GM13976 (cell line): ENCODE results near the gene NRSN2.
"Not testable (repeated sequence)": the region's sequence is repeated elsewhere in the genome, so short reads cannot be mapped to it uniquely, and the experiment has no call there.

Experiments used
- DNase-seq: peaks from one replicate; pipeline ENCODE4 v3.0.0; 2012; ENCODE audit warnings: low spot score
- in situ Hi-C: fragments of 300-500 bp; cut with MboI; formaldehyde crosslinking; loops from one replicate; pipeline ENCODE4 v1.12.0; 2022; ENCODE audit warnings: low sequenced_read_pairs, mixed read lengths, inconsistent platforms; ENCODE audit not compliant: unreplicated experiment
- TF ChIP-seq, protein P1 (sequence below): IDR thresholded peaks from 2 replicates; pipeline ENCODE4 v1.5.1; 2012; ENCODE audit warnings: borderline replicate concordance, mild to moderate bottlenecking; ENCODE audit not compliant: insufficient read depth; ENCODE audit errors: extremely low read depth, missing control alignments, control extremely low read depth

Gene NRSN2

DNA sequence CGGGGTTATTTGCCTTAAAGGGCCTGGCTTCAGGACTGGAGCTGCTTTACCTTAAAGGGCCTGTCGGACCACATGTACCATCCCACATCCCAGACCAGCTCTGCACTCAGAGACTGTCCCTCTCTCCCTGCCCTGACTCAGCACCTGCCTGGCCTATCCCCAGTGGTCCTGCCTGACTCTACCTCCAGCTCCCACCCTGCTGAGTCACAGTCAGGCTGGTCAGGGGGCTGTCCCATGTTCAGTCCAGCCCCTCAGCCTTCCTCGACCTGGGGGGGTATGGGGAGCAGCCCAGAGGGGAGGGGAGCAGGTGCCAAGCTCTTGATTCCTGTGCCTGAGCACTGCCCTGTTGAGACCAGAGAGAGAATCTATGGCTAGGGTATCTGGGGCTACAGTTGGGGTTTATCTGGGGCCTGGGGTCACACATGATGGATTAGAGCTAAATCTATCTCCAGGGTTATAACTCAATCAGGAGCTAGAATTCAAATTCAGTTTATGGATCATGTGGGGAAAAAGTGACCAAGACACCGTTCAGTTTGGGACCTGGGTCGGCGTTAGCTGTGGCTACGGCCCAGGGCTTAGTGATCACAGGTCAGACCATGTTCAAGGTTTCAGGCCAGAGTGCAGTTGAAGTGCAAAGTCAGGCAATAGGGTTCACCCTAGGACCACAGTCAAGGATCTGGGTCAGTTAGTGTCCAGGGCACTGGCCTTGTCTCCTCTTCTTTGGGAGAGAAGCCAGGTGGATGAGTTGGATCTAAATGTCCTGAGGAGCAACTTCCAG is 24.3 kb downstream of the NRSN2 start:
- TF ChIP-seq, protein P1, sequence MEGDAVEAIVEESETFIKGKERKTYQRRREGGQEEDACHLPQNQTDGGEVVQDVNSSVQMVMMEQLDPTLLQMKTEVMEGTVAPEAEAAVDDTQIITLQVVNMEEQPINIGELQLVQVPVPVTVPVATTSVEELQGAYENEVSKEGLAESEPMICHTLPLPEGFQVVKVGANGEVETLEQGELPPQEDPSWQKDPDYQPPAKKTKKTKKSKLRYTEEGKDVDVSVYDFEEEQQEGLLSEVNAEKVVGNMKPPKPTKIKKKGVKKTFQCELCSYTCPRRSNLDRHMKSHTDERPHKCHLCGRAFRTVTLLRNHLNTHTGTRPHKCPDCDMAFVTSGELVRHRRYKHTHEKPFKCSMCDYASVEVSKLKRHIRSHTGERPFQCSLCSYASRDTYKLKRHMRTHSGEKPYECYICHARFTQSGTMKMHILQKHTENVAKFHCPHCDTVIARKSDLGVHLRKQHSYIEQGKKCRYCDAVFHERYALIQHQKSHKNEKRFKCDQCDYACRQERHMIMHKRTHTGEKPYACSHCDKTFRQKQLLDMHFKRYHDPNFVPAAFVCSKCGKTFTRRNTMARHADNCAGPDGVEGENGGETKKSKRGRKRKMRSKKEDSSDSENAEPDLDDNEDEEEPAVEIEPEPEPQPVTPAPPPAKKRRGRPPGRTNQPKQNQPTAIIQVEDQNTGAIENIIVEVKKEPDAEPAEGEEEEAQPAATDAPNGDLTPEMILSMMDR, result no peak
- in situ Hi-C loops, result no loop called here
- no peak for DNase-seq

DNA sequence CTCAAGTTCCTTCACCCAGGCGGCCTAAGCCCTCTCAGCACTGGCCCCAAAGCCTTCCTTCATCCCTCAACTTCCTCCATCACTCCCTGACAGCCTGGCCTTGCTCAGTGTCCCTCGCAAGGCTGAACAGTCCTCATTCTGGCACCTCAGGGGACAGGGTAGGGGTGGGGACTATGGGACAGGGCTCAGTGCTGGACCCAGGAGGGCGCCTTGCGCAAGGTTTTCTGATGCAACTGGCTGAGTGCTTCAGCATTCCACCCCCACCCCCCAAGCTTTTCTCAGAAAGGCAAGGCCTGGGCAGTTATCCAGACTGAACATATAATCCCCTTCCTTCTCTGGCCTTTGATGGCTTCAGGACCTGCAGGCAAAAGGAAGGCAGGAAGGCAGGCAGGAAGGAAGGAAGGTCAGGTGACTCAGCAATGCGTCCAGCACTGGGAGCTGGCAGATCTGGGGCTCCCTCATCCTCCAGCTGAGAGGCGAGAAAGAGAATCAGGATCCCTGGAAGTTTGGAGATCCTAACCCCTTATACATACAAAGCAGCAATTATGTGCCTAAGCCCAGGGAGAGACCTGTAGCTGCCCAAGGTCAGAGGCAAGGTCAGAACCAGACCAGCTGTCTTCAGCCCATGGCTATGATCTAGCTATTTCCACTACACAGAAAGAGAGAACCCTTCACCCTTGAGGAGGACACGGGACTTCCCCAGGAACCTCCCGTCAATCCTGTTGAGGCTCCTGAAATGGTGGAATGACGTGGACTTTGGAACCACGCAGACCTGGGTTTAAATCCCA is 25.0 kb downstream of the NRSN2 start:
- in situ Hi-C loops, result no loop called here
- DNase-seq, result no peak
- TF ChIP-seq, protein P1, result no peak

DNA sequence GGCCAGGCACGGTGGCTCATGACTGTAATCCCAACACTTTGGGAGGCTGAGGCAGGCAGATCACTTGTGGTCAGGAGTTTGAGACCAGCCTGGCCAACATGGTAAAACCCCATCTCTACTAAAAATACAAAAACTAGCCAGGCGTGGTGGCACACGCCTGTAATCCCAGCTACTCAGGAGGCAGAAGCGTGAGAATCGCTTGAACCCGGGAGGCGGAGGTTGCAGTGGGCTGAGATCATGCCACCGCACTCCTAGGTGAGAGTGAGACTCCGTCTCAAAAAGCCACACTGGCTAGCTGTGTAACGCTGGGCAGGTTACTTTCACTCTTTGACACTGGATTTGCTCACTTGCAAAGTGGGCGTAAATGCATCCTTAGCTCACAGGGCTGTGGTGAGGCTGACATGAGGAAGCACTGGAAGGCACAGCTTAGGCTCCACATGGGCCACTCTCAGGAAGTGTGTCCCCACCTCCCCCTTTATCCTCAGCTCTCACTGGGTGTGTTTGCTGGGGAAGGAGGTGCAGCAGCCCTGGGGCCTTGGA is 25.7 kb downstream of the NRSN2 start:
- DNase-seq, in situ Hi-C loops: not testable (repeated sequence)

DNA sequence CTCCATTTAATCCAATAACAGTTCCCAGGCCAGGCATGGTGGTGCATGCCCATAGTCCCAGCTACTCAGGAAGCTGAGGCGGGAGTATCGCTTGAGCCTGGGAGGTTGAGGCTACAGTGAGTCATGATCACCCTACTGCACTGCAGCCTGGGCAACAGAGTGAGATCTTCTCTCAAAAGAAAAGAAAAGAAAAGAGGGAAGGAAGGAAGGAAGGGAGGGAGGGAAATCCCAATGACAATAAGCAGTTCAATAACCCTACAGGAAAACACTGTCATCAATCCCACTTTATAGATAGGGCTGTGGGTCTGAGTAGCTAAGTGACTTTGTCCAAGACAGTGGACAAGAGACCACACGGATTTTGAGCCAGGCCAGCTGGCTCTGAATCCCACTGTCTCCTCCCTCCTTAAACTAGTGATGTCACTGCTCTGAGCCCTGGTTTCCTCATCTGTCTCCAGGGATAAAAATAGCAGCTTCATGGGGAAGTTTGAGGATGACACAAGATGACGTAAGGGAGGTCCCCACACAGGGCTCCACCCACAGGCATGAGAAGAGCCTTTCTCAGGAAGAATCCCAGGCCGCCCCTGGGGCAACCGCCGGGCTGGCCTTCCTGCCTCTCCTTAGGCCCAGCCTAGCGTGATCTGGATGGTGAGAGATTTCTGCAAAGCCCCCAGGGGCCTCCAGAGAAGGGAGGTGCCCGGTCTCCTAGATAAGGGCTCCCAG is 26.4 kb downstream of the NRSN2 start:
- TF ChIP-seq, protein P1, result no peak
- in situ Hi-C loops, result no loop called here
- no peak for DNase-seq

DNA sequence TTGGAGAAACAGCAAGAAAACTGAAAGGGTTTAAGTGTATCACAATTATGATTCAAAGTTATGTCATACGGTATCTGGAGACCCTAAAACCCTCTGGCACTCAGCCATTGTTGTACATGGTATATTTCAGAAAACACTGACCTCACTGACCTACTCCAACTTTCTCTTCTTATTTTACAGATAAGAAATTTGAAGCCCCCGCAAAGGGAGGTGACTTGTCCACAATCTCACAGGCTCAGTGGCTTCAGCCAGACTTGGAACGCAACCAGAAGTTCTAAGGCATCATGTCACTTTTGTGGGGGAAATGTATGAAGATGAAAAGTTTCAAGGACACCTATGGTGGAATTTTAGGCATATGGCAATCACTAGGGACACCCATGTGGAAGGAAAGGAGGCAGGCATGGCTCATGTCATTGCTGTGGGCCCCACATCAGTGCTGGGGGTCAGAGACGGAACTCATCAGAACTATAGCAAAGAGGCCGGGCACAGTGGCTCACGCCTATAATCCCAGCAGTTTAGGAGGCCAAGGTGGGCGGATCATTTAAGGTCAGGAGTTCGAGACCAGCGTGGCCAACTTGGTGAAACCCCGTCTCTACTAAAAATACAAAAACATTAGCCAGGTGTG is 28.5 kb downstream of the NRSN2 start:
- in situ Hi-C loops, result no loop called here
- TF ChIP-seq, protein P1, result no peak
- DNase-seq, result no peak

DNA sequence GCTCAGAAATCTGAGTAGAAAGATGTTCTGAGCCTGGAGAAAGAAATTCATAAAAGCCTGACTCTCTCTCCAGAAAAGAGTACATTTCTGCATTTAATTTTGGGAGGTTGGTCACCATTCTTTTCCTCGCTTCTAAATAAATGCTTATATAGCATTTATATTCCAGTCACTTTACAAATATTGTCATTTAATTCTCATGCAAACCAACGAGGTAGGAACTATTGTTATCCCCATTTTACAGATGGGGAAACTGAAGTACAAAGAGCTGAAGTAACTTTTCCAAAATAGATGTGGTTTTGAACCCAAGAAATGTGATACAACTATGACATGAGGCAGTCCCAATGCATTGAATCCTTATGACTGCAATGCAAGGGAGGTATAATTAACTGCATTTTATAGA is 29.2 kb downstream of the NRSN2 start:
- TF ChIP-seq, protein P1, result no peak
- DNase-seq, result no peak
- in situ Hi-C loops, result no loop called here
